Trophoblast cell (in vitro differentiated cells and primary cell): ENCODE measurements around the gene IMPG2.

Experiments
- DNase-seq, 2 donors: peaks; one replicate each; pipeline ENCODE4 v3.0.0-alpha.2; 2016
- H2AFZ ChIP-seq: 2 replicates; pipeline ENCODE4 v1.6.1; 2013; ENCODE audit warnings: low read length, moderate library complexity, mild to moderate bottlenecking; ENCODE audit not compliant: insufficient read depth, poor library complexity
- H2AK5ac ChIP-seq: 2 replicates; pipeline ENCODE4 v1.6.1; 2013; ENCODE audit warnings: mild to moderate bottlenecking, low read length
- H2BK120ac ChIP-seq: 2 replicates; pipeline ENCODE4 v1.6.1; 2013; ENCODE audit warnings: low read length, mild to moderate bottlenecking, moderate library complexity; ENCODE audit not compliant: insufficient read depth, poor library complexity
- H2BK12ac ChIP-seq: 2 replicates; pipeline ENCODE4 v1.6.1; 2013; ENCODE audit warnings: mild to moderate bottlenecking, low read length, moderate library complexity
- H2BK5ac ChIP-seq: 2 replicates; pipeline ENCODE4 v1.6.1; 2013; ENCODE audit warnings: low read length, low read depth, moderate library complexity, mild to moderate bottlenecking; ENCODE audit not compliant: poor library complexity
- H3K14ac ChIP-seq: 2 replicates; pipeline ENCODE4 v1.6.1; 2013; ENCODE audit warnings: mild to moderate bottlenecking, low read length
- H3K18ac ChIP-seq: 2 replicates; pipeline ENCODE4 v1.6.1; 2013; ENCODE audit warnings: mild to moderate bottlenecking, low read length
- H3K23ac ChIP-seq: 2 replicates; pipeline ENCODE4 v1.6.1; 2013; ENCODE audit warnings: low read length
- H3K27ac ChIP-seq: 2 replicates; pipeline ENCODE4 v1.5.1; 2013; ENCODE audit warnings: low read depth, mild to moderate bottlenecking, inconsistent platforms, low read length, moderate library complexity
- H3K27me3 ChIP-seq: 2 replicates; pipeline ENCODE4 v1.6.1; 2013; ENCODE audit warnings: inconsistent platforms, mild to moderate bottlenecking, low read length, moderate library complexity; ENCODE audit not compliant: insufficient read depth
- H3K36me3 ChIP-seq, 2 experiments: 1 replicate in 1 of 2; 2 replicates in 1 of 2; pipeline ENCODE4 v1.6.1; 2013; ENCODE audit warnings: low read length in 2 of 2, mild to moderate bottlenecking in 2 of 2, moderate library complexity in 1 of 2; ENCODE audit not compliant: insufficient read depth in 2 of 2, control insufficient read depth in 1 of 2
- H3K4ac ChIP-seq: 2 replicates; pipeline ENCODE4 v1.6.1; 2013; ENCODE audit warnings: low read depth, mild to moderate bottlenecking, low read length, moderate library complexity
- H3K4me1 ChIP-seq, 2 experiments: 1 replicate in 1 of 2; 2 replicates in 1 of 2; pipeline ENCODE4 v1.6.1; 2013; ENCODE audit warnings: low read length in 2 of 2, mild to moderate bottlenecking in 2 of 2, moderate library complexity in 1 of 2; ENCODE audit not compliant: insufficient read depth in 2 of 2, control insufficient read depth in 1 of 2
- H3K4me2 ChIP-seq: 2 replicates; pipeline ENCODE4 v1.6.1; 2013; ENCODE audit warnings: inconsistent platforms, mild to moderate bottlenecking, low read length, moderate library complexity
- H3K4me3 ChIP-seq: 2 replicates; pipeline ENCODE4 v1.5.1; 2013; ENCODE audit warnings: mild to moderate bottlenecking, low read depth, low read length, inconsistent platforms
- H3K79me1 ChIP-seq: one replicate; pipeline ENCODE4 v1.6.1; 2013; ENCODE audit warnings: low read length
- H3K79me2 ChIP-seq: 2 replicates; pipeline ENCODE4 v1.6.1; 2013; ENCODE audit warnings: low read length, mild to moderate bottlenecking; ENCODE audit not compliant: control insufficient read depth, insufficient read depth, poor library complexity
- H3K9ac ChIP-seq: 2 replicates; pipeline ENCODE4 v1.6.1; 2013; ENCODE audit warnings: mild to moderate bottlenecking, low read length
- H3K9me3 ChIP-seq: 2 replicates; pipeline ENCODE4 v1.6.1; 2013; ENCODE audit warnings: low read depth, mild to moderate bottlenecking, control low read depth, inconsistent platforms, low read length; ENCODE audit not compliant: insufficient read depth
- H4K12ac ChIP-seq: 2 replicates; pipeline ENCODE4 v1.6.1; 2013; ENCODE audit warnings: low read depth, mild to moderate bottlenecking, low read length, moderate library complexity
- H4K8ac ChIP-seq: 2 replicates; pipeline ENCODE4 v1.6.1; 2013; ENCODE audit warnings: low read depth, mild to moderate bottlenecking, low read length, moderate library complexity
- H4K91ac ChIP-seq: one replicate; pipeline ENCODE4 v1.6.1; 2013; ENCODE audit warnings: low read depth, mild to moderate bottlenecking, low read length, moderate library complexity
- WGBS: extraction: QIAGEN DNeasy Blood & Tissue Kit; methylation state at CpG from one replicate; pipeline ENCODE4 v1.1.7; 2013; ENCODE audit warnings: missing lambda C conversion rate; ENCODE audit not compliant: insufficient read length, insufficient coverage; ENCODE audit errors: extremely low coverage; 5-methylcytosine and 5-hydroxymethylcytosine counted together

The IMPG2 gene

GRCh38 chr3:101252307-101252706 lies 68.1 kb downstream of the IMPG2 start:
- H4K91ac ChIP-seq, result no peak overlapping the region
- WGBS, result no CpG with 5 or more reads among the region's 1 CpG

GRCh38 chr3:101251441-101251840 lies 68.9 kb downstream of the IMPG2 start:
- no peak overlapping the region for H2BK12ac ChIP-seq
- no peak overlapping the region for H2AFZ ChIP-seq
- no peak overlapping the region for H3K9ac ChIP-seq
- no peak overlapping the region for H4K12ac ChIP-seq
- H3K79me1 ChIP-seq, result no peaks in the 10 kb centered on the region
- H4K8ac ChIP-seq, result no peak overlapping the region
- no peaks in the 10 kb centered on the region for H3K79me2 ChIP-seq
- no peak overlapping the region for H3K4ac ChIP-seq
- H3K27ac ChIP-seq, result no peak overlapping the region
- WGBS, result no CpG with 5 or more reads among the region's 2 CpGs
- no peak overlapping the region for H2BK5ac ChIP-seq
- H3K36me3 ChIP-seq, result no peaks in the 10 kb centered on the region
- no peak overlapping the region for H3K4me3 ChIP-seq
- H3K4me1 ChIP-seq, result no peaks in the 10 kb centered on the region
- no peak overlapping the region for H3K18ac ChIP-seq
- no peak overlapping the region for H3K4me2 ChIP-seq
- no peak for DNase-seq
- H4K91ac ChIP-seq, result no peak overlapping the region
- H3K27me3 ChIP-seq, result no peaks in the 10 kb centered on the region
- no peak overlapping the region for H2AK5ac ChIP-seq
- no peaks in the 10 kb centered on the region for H3K9me3 ChIP-seq
- H3K14ac ChIP-seq, result no peak overlapping the region
- no peak overlapping the region for H3K23ac ChIP-seq
- H2BK120ac ChIP-seq, result no peak overlapping the region

More at GRCh38 chr3:101252307-101252706, 68.1 kb downstream of the IMPG2 start:
- no peak overlapping the region for H3K4me3 ChIP-seq
- H3K14ac ChIP-seq, result no peak overlapping the region
- no peak overlapping the region for H4K12ac ChIP-seq
- no peaks in the 10 kb centered on the region for H3K79me1 ChIP-seq
- H3K9ac ChIP-seq, result no peak overlapping the region
- no peak overlapping the region for H3K18ac ChIP-seq
- H3K4me1 ChIP-seq, result no peaks in the 10 kb centered on the region
- H3K79me2 ChIP-seq, result no peaks in the 10 kb centered on the region
- H3K23ac ChIP-seq, result no peak overlapping the region
- no peak overlapping the region for H2BK5ac ChIP-seq
- no peak for DNase-seq
- H3K9me3 ChIP-seq, result no peaks in the 10 kb centered on the region
- no peak overlapping the region for H2AFZ ChIP-seq
- no peak overlapping the region for H2BK120ac ChIP-seq
- no peaks in the 10 kb centered on the region for H3K27me3 ChIP-seq
- no peak overlapping the region for H3K4ac ChIP-seq
- H3K36me3 ChIP-seq, result no peaks in the 10 kb centered on the region
- no peak overlapping the region for H2BK12ac ChIP-seq
- H2AK5ac ChIP-seq, result no peak overlapping the region
- H4K8ac ChIP-seq, result no peak overlapping the region
- no peak overlapping the region for H3K4me2 ChIP-seq
- no peak overlapping the region for H3K27ac ChIP-seq

DNA sequence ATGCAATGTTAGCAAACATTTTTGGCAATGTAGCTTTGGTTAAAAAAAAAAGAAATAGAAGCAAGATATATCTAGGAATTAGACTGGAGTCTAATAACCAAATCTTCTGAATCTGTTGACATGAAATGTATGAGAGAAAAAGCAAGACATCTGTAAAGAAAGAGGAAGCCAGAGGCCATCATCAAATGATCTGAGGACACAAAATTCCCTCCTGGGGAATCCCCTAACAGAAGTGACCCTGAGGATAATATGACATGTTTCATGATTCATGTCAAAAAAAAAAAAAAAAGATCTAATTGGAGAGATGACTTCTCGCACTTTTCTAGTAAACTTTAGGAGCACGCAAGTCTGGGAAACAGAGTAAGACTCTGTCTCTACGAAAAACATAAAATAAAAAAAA lies 70.9 kb downstream of the IMPG2 start:
- Histone ChIP-seq H4K12ac (no peak overlapping the region), H3K79me1 (no peaks in the 10 kb centered on the region), H3K9me3 (no peaks in the 10 kb centered on the region), H2AK5ac (no peak overlapping the region), H3K14ac (no peak overlapping the region), H3K4me1 (no peaks in the 10 kb centered on the region), H3K79me2 (no peaks in the 10 kb centered on the region), H2AFZ (no peak overlapping the region), H3K4me3 (no peak overlapping the region), H4K91ac (no peak overlapping the region), H2BK12ac (no peak overlapping the region), H3K27ac (no peak overlapping the region), H3K23ac (no peak overlapping the region), H3K18ac (no peak overlapping the region), H3K4me2 (no peak overlapping the region), H3K36me3 (no peaks in the 10 kb centered on the region), H3K27me3 (no peaks in the 10 kb centered on the region), H2BK5ac (no peak overlapping the region), H2BK120ac (no peak overlapping the region), H3K4ac (no peak overlapping the region), H3K9ac (no peak overlapping the region), H4K8ac (no peak overlapping the region)
- WGBS, result no CpG with 5 or more reads among the region's 3 CpGs
- DNase-seq, result no peak

GRCh38 chr3:101248736-101249135 lies 71.6 kb downstream of the IMPG2 start:
- Histone ChIP-seq H3K14ac (no peak overlapping the region), H4K8ac (no peak overlapping the region), H3K36me3 (no peaks in the 10 kb centered on the region), H3K9me3 (no peaks in the 10 kb centered on the region), H2BK5ac (no peak overlapping the region), H3K4me2 (no peak overlapping the region), H3K4ac (no peak overlapping the region), H3K18ac (no peak overlapping the region), H3K79me1 (no peaks in the 10 kb centered on the region), H2BK120ac (no peak overlapping the region), H3K27ac (no peak overlapping the region), H3K27me3 (no peaks in the 10 kb centered on the region), H4K12ac (no peak overlapping the region), H3K4me3 (no peak overlapping the region), H2AFZ (no peak overlapping the region), H3K9ac (no peak overlapping the region), H2AK5ac (no peak overlapping the region), H3K23ac (peak overlapping the region; percentile 34), H3K79me2 (no peaks in the 10 kb centered on the region), H3K4me1 (no peaks in the 10 kb centered on the region), H4K91ac (no peak overlapping the region), H2BK12ac (no peak overlapping the region)
- no CpG with 5 or more reads among the region's 2 CpGs for whole genome bisulfite sequencing
- no peak for DNase-seq
